T-cell (primary cell): Measurements from ENCODE around the gene RTP3. TPM values are rescaled to one million over a fixed set of nuclear protein-coding genes. Genes with fewer than 3 reads are reported as not detected.
A peak's percentile ranks its signal among the peaks of the same experiment; 100 is the strongest.
"Not testable (repeated sequence)": the region's sequence is repeated elsewhere in the genome, so short reads cannot be mapped to it uniquely, and the experiment has no call there.

Source experiments
- ATAC-seq, 4 experiments: fragments of 200-7000 bp in 3 of 4; fragments of 150-1000 bp in 1 of 4; cut with Tn5 transposase; replicated peaks in 1 of 4; 1 replicate in 3 of 4; 2 replicates in 1 of 4; pipeline ENCODE4 v1.10.0; 2021; ENCODE audit warnings: moderate library complexity in 3 of 4, mild to moderate bottlenecking in 2 of 4, moderate number of reproducible peaks in 1 of 4
- CTCF ChIA-PET, 2 donors: fragments of 300-600 bp; sonication (Branson Sonifier 250); formaldehyde crosslinking; loops; one replicate each; lab custom pipeline; 2022; ENCODE audit warnings: antibody characterized with exemption in 2 of 2; lab: Charles Lee
- POLR2A ChIA-PET, 2 donors: fragments of 300-600 bp; sonication (Branson Sonifier 250); formaldehyde crosslinking; loops; one replicate each; lab custom pipeline; 2022; ENCODE audit warnings: antibody characterized with exemption in 2 of 2; lab: Charles Lee
- DNase-seq, 35 experiments: peaks; one replicate each; pipeline versions ENCODE4 v3.0.0 to v3.0.0-alpha.2; 2013 to 2023
- H3K27ac ChIP-seq: one replicate; pipeline ENCODE4 v1.5.1; 2013; ENCODE audit warnings: low read length
- H3K27me3 ChIP-seq, 2 experiments: replicated peaks in 1 of 2; 1 replicate in 1 of 2; 2 replicates in 1 of 2; pipeline versions ENCODE4 v1.6.1 to v1.7.0; 2013; ENCODE audit warnings: low read length in 1 of 2, mixed read lengths in 1 of 2; ENCODE audit not compliant: control insufficient read depth in 2 of 2, insufficient read depth in 2 of 2; ENCODE audit errors: extremely low read depth in 1 of 2
- H3K36me3 ChIP-seq, 2 donors: 1 replicate in 1 of 2; 2 replicates in 1 of 2; pipeline versions ENCODE4 v1.6.1 to v1.7.0; 2013; ENCODE audit warnings: low read length in 1 of 2; ENCODE audit not compliant: control insufficient read depth in 2 of 2, insufficient read depth in 1 of 2; ENCODE audit errors: extremely low read depth in 1 of 2
- H3K4me1 ChIP-seq, 2 experiments: 1 replicate in 1 of 2; 2 replicates in 1 of 2; pipeline versions ENCODE4 v1.6.1 to v1.7.0; 2013; ENCODE audit warnings: low read length in 2 of 2, mixed read lengths in 1 of 2; ENCODE audit not compliant: insufficient read depth in 2 of 2, control insufficient read depth in 1 of 2; ENCODE audit errors: extremely low read depth in 1 of 2
- H3K4me3 ChIP-seq, 2 donors: 1 replicate in 1 of 2; 2 replicates in 1 of 2; pipeline versions ENCODE4 v1.5.1 to v1.7.0; 2013; ENCODE audit warnings: mild to moderate bottlenecking in 2 of 2, low read length in 1 of 2, moderate library complexity in 1 of 2; ENCODE audit not compliant: control insufficient read depth in 1 of 2; ENCODE audit errors: extremely low read depth in 1 of 2
- H3K9me3 ChIP-seq: 2 replicates; pipeline ENCODE4 v1.7.0; 2013
- H3K27ac Mint-ChIP-seq, 2 donors: one replicate each; pipeline ENCODE4 v1.8.0; 2020 to 2021; ENCODE audit warnings: mild to moderate bottlenecking in 2 of 2, mixed read lengths in 2 of 2
- H3K27me3 Mint-ChIP-seq, 2 donors: one replicate each; pipeline ENCODE4 v1.8.0; 2021 to 2022; ENCODE audit warnings: mixed read lengths in 2 of 2
- H3K36me3 Mint-ChIP-seq: one replicate; pipeline ENCODE4 v1.8.0; 2021; ENCODE audit warnings: mixed read lengths
- H3K4me1 Mint-ChIP-seq, 3 donors: one replicate each; pipeline ENCODE4 v1.8.0; 2020 to 2022; ENCODE audit warnings: mixed read lengths in 3 of 3, mild to moderate bottlenecking in 1 of 3
- H3K4me3 Mint-ChIP-seq, 3 donors: one replicate each; pipeline ENCODE4 v1.8.0; 2020 to 2022; ENCODE audit warnings: mild to moderate bottlenecking in 3 of 3, mixed read lengths in 3 of 3, moderate library complexity in 3 of 3
- H3K9me3 Mint-ChIP-seq, 3 donors: one replicate each; pipeline ENCODE4 v1.8.0; 2020 to 2022; ENCODE audit warnings: mixed read lengths in 3 of 3
- WGBS: methylation state at CpG from one replicate; pipeline ENCODE4 v1.1.5; 2013; ENCODE audit warnings: missing lambda C conversion rate; ENCODE audit not compliant: insufficient coverage; 5-methylcytosine and 5-hydroxymethylcytosine counted together
- total RNA-seq, 35 experiments: library from RNA in 6 of 35; stranded (reverse) in 6 of 35; fragments of 120-200 nt in 1 of 35; gene quantifications; one replicate each; pipeline versions ENCODE4 v1.2.1 to v1.2.4 and lab custom pipeline; 2013 to 2026

Gene RTP3
- total RNA-seq, 5 donors from 2014 or later (not counting 1 experiment from before 2014, with no cell fraction given), result not detected

- H3K9me3 Mint-ChIP-seq, result no peaks in the 10 kb centered on the region
- H3K27ac Mint-ChIP-seq, result peak overlapping the region; percentile 40 to 55
- peaks cover 16 to 20% of the 10 kb centered on the region in 2 experiments for H3K4me1 ChIP-seq
- H3K9me3 ChIP-seq, result no peaks in the 10 kb centered on the region
- POLR2A ChIA-PET, result no interaction called here
- no peak overlapping the region for H3K4me3 ChIP-seq
- H3K4me1 Mint-ChIP-seq, result peaks cover 19 to 35% (median 29%) of the 10 kb centered on the region in 3 donors
- no peak overlapping the region for H3K4me3 Mint-ChIP-seq
- no peaks in the 10 kb centered on the region for H3K36me3 Mint-ChIP-seq
- no peak for ATAC-seq
- H3K27ac ChIP-seq, result no peak overlapping the region
- CTCF ChIA-PET, result interaction anchor here (1.0 to 1.4 kb wide), 2 partner anchors 46 to 65 kb away, joined by 3 to 4 read pairs; no protein-coding TSS in a partner anchor
- H3K27me3 ChIP-seq, result no peaks in the 10 kb centered on the region
- no peaks in the 10 kb centered on the region for H3K36me3 ChIP-seq
- DNase-seq, result no peak
- H3K27me3 Mint-ChIP-seq, result peaks cover 0 to 2% of the 10 kb centered on the region in 2 donors
- 64% methylated on average over 1 of the region's 6 CpGs for WGBS
These were observed 4.8 kb upstream of the RTP3 start for GRCh38 chr3:46492890-46493547.

- H3K27me3 Mint-ChIP-seq, ATAC-seq, CTCF ChIA-PET, DNase-seq, H3K27me3 ChIP-seq, H3K4me3 Mint-ChIP-seq, H3K36me3 ChIP-seq, H3K27ac Mint-ChIP-seq, H3K9me3 ChIP-seq, H3K36me3 Mint-ChIP-seq, H3K9me3 Mint-ChIP-seq, H3K27ac ChIP-seq, H3K4me3 ChIP-seq, POLR2A ChIA-PET, H3K4me1 ChIP-seq: not testable (repeated sequence)
- peaks cover 10 to 24% (median 21%) of the 10 kb centered on the region in 3 donors for H3K4me1 Mint-ChIP-seq
- 96% methylated on average over 4 of the region's 33 CpGs for WGBS
These were observed 3.3 kb upstream of the RTP3 start for GRCh38 chr3:46494491-46494890.

GRCh38 chr3:46495901-46496456 lies 1.8 kb upstream of the RTP3 start:
- no peak for ATAC-seq
- WGBS, result 80% methylated on average over 1 of the region's 5 CpGs
- POLR2A ChIA-PET, result no interaction called here

GRCh38 chr3:46496746-46497555 lies 825 bp upstream of the RTP3 start:
- WGBS, result 78% methylated on average over 3 of the region's 9 CpGs
- Mint-ChIP-seq H3K9me3 (no peaks in the 10 kb centered on the region), H3K36me3 (no peaks in the 10 kb centered on the region), H3K4me3 (no peak overlapping the region), H3K27ac (no peak overlapping the region), H3K4me1 (peaks cover 6 to 18% (median 14%) of the 10 kb centered on the region in 3 donors), H3K27me3 (peaks cover 0 to 2% of the 10 kb centered on the region in 2 donors)
- no peak overlapping the region for H3K4me3 ChIP-seq
- H3K4me1 ChIP-seq, result peaks cover 4 to 15% of the 10 kb centered on the region in 2 experiments
- peak in 31 of 35 experiments; percentile 8 to 71 (median 40) for DNase-seq
- ChIA-PET CTCF (interaction anchor here (0.6 to 1.6 kb wide), 7 partner anchors 9 to 413 kb away, joined by 3 to 5 read pairs (median 3); no protein-coding TSS in a partner anchor), POLR2A (no interaction called here)
- no peaks in the 10 kb centered on the region for H3K27me3 ChIP-seq
- no peaks in the 10 kb centered on the region for H3K9me3 ChIP-seq
- H3K27ac ChIP-seq, result no peak overlapping the region
- H3K36me3 ChIP-seq, result no peaks in the 10 kb centered on the region
- peak; percentile 50 to 63 (median 60) for ATAC-seq

More at GRCh38 chr3:46495901-46496456, 1.8 kb upstream of the RTP3 start:
- no peak overlapping the region for H3K27ac ChIP-seq
- H3K9me3 ChIP-seq, result no peaks in the 10 kb centered on the region
- Mint-ChIP-seq H3K9me3 (no peaks in the 10 kb centered on the region), H3K4me3 (no peak overlapping the region), H3K27me3 (peaks cover 0 to 2% of the 10 kb centered on the region in 2 donors), H3K27ac (no peak overlapping the region), H3K36me3 (no peaks in the 10 kb centered on the region), H3K4me1 (peaks cover 6 to 19% (median 14%) of the 10 kb centered on the region in 3 donors)
- peaks cover 4 to 12% of the 10 kb centered on the region in 2 experiments for H3K4me1 ChIP-seq
- CTCF ChIA-PET, result interaction anchor here (0.5 to 1.3 kb wide), 5 partner anchors 43 to 828 kb away, joined by 3 to 5 read pairs (median 4); no protein-coding TSS in a partner anchor
- no peak for DNase-seq
- no peak overlapping the region for H3K4me3 ChIP-seq
- no peaks in the 10 kb centered on the region for H3K27me3 ChIP-seq
- H3K36me3 ChIP-seq, result no peaks in the 10 kb centered on the region

GRCh38 chr3:46498916-46499519 lies 1.2 kb downstream of the RTP3 start:
- DNase-seq (no peak), ATAC-seq (no peak)
- Histone ChIP-seq H3K27me3 (no peaks in the 10 kb centered on the region), H3K4me3 (no peak overlapping the region), H3K4me1 (peaks cover 4 to 15% of the 10 kb centered on the region in 2 experiments), H3K27ac (no peak overlapping the region), H3K36me3 (no peaks in the 10 kb centered on the region), H3K9me3 (no peaks in the 10 kb centered on the region)
- Mint-ChIP-seq H3K36me3 (no peaks in the 10 kb centered on the region), H3K27me3 (peaks cover 0 to 2% of the 10 kb centered on the region in 2 donors), H3K4me1 (peaks cover 16 to 24% (median 22%) of the 10 kb centered on the region in 3 donors), H3K9me3 (no peaks in the 10 kb centered on the region), H3K27ac (no peak overlapping the region), H3K4me3 (no peak overlapping the region)
- 100% methylated on average over 4 of the region's 6 CpGs for WGBS
- POLR2A ChIA-PET, result no interaction called here
- CTCF ChIA-PET, result interaction anchor here (0.6 to 1.6 kb wide), 4 partner anchors 10 to 1935 kb away, joined by 3 to 6 read pairs (median 4); no protein-coding TSS in a partner anchor
